ENCODE data around the gene FANCG.

The FANCG gene

DNA sequence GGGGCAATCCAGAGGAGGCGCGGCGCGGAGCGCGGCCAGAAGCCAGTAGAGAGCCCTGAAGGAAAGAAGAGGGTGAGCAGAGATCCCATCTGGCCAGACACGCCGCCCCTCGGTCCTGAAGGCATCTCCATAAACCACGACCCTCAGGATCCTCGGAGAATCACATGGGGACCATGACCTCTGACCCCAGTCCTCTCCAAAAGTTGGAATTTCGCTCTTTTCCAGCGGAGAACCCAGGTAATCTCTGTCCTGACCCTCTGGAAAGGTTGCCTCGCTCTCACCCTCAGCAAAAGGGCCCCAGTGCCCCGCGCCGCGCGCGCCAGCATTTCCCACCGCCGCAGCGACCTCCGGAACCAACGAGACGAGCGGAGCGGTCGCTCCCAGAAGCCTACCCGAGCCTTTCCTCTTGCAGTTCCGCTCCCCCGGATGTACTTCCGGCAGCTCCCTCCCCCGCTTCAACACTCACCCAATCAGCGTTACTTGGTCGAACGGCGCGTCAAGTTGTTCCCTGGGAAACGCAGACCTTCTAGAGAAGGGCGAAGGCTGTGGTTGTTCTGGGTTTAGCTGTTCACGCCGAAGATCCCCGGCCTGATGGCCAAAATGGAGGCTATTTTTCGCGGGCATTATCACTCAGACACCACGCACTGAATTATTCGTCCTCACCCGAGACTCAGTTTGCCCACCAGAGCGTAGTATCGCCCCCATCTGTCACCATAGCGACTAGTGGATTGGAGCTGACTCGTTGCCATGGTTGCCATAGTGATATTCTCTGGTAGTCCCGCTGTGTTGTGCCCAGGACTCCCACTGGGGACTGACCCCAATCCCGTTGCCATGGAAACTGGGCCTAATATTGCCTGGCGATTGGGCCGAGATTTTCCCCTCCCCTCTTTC is 23.3 kb upstream of the FANCG start, which contains the start of gene STOML2:
STOML2 (minus strand) TSS at position 363 of the 891 bp plus-strand sequence; CDS start at position 326, 37 bp downstream.
- peak; percentile 97 for DNase-seq

DNA sequence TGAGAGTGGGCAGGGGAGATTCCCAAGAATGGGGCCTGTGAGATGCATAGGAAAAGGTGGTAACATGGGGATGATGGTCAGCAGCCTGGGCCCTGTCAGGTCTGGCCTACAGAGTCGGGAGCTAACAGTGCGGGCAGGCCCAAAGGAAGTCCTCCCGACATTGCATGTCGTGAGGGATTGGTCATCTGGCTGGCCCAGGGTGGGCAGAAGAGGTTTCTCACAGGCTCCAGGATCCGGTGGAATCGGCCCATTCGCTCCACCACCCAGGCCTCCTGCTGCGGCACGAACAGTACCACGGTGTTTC is 22.7 kb upstream of the FANCG start:
- peak; percentile 37 for DNase-seq

DNA sequence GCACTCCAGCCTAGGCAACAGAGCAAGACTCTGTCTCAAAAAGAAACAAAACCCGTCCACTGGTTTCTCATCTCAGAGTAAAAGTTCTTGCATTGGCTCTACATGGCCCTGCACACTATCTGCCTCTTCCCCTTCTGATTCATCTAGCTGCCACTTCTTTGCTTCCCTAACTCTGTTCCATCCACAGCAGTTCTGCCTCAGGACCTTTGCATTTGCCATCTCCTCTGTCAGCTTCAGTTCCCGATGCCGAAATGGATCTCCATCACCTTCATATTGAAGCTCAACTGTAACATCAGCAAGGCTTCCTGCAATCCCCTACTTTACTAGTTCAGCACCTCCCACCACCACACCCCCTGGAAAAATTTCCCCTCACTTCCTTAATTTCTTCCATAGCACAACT is 17.8 kb upstream of the FANCG start:
- no peak for DNase-seq

DNA sequence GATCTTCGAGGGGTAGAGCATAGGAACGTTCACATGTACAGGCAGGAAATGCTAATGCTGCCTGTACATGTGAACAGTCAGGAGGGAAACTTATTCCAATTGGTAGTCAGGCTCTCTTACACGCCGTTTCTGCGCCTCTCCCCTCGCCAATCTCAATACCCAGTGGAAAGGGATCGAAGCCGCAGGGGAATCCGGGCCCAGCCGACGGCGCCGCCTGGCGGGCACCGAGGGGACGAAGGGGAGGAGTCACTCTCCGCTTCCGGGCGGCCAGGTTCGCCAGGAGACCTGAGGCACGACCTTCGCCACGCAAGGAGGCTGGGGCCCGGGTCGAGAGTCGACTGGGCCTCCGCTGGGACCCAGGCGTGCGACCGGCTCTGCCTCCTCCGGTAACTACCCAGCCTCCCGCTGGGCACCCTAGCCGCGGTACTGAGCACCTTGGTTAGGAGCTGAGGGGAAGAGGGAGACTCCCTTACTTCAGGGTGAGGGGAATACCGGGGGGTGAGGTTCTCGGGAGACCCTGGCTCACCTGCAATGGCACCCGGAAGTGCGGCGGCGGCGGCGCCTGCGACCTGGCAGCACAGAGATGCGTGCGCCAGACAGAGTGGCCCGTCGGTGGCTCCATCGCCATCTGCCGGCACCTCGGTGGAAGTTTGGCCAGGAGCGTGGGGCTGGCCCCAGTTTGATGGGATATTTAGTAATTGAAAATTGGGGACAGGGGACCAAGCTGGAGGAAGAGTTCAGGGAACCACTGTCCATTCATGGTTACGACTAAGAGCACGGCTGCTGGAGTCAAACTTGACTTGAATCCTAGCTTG is 16.5 kb upstream of the FANCG start, which contains the start of gene PIGO:
PIGO (minus strand) TSS at position 557 of the 815 bp plus-strand sequence. CDS start 1,026 bp downstream, outside the sequence.
- DNase-seq: peak; percentile 92

DNA sequence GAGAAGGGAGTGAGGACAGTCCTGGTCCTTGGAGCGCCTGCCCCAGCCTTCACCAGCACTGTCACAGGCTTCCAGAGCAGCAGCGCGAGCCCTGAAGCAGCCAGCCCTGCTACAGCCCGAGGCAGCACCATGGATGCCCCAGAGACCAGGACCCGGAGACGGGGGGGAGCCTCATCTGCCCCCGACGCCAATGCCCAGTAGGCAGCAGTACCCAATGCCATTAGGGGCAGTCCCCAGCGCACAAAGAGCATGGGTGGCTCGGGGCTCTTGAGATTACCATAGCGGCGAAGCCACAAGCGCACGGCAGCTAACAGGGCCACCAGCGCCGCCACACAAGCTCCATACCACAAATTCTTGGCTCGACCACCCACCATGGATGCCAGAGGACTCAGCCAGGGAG is 11.8 kb upstream of the FANCG start:
- DNase-seq: no peak

DNA sequence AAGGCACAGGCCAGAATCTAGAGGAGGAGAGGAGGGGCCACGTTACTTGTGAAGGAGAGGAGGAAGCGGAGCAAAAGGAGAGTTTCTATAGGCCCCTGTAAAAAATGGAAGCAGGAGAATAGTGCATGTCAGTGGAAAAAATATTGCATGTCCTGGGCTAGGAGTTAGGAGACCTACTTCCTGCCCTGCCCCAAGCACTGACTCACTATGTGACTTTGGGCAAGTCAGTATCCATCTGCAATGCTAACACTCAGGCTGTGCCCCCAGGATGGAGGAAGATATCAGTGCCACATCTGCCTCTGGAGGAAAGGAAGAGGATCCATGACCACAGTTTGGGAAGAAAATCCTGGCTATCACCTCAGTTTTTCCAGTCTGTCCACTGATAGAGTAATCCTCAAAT is 9.7 kb upstream of the FANCG start:
- no peak for DNase-seq

DNA sequence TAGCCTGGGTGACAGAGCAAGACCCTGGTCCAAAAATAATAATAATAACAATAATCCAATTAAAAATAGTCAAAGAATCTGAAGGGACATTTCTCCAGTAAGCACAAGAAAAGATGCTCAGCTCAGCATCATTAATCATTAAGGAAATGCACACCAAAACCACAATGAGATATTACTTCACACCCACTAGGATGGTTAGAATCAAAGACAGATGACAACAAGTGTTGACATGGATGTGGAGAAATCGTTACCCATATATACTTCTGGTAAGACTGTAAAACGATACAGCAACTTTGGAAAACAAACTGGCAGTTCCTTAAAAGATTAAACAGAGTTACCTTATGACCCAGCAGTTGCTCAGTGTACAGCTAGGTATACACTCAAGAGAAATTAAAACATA is 5.3 kb upstream of the FANCG start:
- DNase-seq: no peak

DNA sequence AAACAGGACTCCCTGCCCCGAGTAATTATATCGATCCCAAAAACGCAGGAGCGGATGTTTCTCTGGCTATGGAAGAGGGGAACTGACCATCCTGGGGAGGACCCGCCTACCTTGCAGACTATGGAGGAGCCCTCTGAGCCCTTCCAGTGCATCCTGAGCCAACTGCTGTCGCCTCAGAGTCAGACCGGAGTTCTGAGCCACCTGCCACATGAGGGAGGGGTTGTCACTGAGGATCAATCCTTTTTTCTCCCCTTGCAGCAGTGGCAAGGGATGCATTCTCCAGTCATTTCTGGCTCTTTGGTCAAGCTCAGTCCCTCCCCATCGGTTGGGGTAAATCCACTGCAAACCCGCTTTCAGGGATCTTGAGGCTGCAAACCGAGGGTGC is 709 bp downstream of the FANCG start:
- DNase-seq: peak; percentile 37

DNA sequence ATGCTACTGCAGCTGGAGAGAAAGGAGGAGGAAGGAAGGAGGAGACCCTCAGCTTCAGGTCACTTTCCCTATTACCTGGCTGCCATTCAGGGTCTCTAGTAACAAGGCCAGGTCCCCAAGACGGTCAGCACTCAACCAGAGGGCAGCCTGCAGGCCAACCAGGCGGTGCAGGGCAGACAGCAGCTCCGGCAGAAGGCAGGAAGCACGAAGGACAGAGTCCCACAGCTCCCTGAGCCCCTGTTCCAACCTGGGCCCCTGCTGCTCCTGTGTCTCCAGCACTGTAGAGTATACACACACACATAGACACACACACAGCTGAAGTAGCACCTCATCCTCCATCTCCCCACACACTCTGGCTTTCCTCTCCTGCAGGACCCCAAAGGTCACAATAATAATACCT is 1.7 kb downstream of the FANCG start:
- no peak for DNase-seq

DNA sequence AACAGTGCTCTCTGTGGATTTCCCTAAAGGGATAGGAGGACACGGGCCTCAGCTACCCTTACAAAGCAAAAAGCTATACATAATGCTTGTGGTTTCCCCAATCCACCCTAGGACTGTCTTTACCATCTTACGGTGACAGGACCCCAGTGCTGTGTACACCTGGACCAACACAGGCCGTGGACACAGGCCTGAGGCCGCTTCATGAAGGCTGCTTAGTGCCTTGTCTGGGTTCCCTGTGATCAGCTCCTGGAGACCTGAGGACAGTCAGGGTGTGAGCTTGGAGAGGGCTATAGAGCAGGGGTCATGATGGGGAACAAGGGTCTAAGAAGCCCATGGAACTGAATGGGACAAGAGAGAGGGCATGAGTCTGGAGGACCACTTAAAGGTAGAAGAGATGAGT is 2.9 kb downstream of the FANCG start:
- no peak for DNase-seq

DNA sequence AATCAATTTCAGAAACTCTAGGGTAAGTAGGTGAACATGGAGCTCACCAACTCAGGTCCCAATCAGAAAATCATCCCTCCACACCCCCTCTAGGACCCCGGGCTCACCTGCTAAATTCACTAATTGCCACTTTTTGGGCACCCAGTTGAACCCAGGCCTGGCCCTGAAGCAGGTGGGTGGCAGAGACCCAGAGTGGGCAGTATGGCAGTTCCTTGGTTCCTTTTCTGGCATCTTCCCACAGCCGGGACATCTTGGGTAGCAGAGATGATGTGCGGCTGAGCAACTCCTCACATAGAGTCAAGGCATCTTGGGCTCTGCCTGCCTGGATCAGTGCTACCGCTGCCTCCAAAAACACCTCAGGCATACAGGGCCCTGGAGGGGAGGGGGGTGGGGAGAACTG is 4.4 kb downstream of the FANCG start:
- no peak for DNase-seq

DNA sequence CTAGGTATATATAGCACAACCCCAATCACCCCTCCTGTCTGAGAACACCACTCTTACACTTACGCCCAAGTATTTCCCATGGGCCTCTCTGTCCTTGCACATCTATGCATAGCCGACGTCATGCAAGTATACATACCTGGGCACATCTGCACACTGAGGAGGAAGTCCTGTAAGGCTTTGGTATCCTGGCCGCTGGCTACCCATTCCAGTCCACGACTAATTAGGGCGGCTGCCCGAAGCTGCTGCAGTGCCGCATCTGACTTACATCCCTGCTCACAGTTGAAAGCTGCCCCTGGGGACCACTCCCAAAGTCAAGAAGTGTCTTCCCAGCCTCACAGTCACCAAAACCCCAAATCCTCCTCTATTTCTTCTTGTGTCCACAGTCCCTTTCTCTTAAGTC is 5.0 kb downstream of the FANCG start:
- DNase-seq: no peak

DNA sequence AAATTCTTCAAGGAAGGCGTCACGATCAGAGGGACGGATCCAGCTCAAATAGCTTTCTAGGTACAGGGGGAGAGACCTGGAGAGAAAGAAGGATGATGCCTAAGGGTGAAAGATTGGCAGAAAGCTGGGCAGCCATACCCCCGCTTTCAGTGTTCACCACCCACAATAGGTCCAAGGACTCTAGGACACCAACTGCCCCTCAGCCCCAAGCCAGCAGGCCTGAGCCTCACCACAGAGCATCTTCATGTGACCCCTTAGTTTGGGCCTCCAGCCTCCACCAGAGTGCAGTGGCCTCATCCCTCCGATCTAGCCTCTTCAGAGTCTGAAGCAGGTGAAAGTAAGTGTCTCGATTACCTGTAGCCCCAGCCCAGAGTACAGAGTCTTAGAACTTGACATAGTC is 5.6 kb downstream of the FANCG start:
- no peak for DNase-seq

DNA sequence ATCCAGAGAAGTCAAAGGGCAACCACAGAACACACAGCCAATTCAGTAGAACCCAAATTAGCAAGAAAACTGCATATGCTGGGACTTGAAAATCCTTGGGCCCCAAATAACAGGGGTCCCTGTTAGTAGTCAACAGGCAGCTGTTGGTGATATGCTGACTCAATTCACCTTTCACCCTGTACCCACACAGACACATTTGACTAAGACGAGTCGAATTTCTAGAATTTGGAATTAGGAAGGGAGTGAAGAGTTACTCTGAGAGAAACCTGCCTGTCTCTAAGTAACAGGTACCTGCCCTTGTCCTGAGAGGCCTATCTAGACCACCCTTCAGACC is 6.5 kb downstream of the FANCG start:
- no peak for DNase-seq

DNA sequence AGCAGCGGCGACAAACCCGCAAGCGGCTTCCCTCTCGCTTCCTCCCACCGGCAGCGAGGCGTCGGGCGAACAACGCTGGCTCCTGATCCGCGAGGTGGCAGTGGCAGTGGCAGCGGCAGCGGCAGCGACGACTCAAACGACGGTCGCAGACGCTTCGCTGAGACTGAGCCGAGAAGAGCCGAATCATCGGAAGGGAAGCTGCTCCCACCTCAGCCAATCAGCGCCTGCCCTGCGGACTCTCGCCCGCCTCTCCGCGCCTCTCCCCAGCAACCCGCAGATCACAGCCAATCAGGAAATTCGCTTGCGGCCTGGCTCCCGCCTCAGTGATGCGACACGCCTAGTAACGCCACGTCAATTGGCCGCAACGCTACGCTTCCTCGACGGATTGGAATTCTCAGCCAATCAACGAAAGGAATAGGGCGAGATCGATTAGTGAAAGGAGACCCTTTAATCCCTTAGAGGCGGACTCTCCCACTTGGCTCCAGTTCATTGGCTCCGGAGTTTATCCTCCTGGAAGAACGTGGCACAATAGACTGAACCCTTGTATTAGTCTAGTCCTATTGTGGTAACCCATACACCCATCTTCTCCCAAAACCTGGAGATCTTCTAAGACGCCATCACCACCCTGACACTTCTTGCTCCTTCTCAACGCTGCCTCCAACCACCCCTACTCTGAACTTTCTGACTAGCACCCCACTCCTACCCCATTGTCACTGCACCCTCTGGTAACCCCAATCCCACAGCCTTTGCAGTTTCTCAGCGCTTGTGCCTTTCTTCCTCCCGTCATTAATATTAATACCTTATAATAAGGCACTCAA is 7.1 kb downstream of the FANCG start, which contains the start of gene VCP:
VCP (minus strand) TSS at position 165 of the 818 bp plus-strand sequence. CDS start 272 bp downstream, outside the sequence.
- peak; percentile 98 for DNase-seq

DNA sequence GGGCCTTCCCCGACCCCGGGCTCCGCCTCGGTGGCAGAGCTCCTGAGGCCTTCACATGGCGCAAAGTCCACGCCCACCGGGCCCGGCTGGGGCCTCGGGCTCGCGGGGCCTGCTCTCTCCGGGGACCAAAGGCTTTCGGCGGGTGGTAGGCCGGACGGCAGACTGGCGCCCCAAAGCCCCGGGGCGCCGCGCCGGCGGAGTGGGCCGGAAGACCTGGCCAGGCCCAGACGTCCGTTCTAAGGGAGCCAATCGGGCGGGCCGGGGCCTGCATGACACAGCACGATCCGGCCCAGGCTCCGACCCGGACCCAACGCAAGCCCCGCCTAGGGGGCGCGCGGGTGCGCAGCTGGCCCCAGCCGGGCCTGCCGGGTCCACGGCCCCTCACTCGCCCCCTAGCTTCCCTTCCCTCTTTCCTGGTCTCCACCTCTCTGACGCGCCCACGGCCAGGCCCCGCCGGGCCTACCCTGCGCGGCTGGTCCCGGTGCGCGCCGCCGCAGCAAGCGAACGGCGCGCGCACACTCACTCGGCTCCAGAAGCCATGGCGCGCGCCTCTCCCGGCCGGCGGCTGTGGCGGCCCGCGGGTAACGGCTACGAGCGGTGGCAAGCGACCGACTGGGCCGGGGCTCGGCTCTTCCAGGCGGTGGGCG is 7.8 kb downstream of the FANCG start:
- DNase-seq: peak; percentile 83

DNA sequence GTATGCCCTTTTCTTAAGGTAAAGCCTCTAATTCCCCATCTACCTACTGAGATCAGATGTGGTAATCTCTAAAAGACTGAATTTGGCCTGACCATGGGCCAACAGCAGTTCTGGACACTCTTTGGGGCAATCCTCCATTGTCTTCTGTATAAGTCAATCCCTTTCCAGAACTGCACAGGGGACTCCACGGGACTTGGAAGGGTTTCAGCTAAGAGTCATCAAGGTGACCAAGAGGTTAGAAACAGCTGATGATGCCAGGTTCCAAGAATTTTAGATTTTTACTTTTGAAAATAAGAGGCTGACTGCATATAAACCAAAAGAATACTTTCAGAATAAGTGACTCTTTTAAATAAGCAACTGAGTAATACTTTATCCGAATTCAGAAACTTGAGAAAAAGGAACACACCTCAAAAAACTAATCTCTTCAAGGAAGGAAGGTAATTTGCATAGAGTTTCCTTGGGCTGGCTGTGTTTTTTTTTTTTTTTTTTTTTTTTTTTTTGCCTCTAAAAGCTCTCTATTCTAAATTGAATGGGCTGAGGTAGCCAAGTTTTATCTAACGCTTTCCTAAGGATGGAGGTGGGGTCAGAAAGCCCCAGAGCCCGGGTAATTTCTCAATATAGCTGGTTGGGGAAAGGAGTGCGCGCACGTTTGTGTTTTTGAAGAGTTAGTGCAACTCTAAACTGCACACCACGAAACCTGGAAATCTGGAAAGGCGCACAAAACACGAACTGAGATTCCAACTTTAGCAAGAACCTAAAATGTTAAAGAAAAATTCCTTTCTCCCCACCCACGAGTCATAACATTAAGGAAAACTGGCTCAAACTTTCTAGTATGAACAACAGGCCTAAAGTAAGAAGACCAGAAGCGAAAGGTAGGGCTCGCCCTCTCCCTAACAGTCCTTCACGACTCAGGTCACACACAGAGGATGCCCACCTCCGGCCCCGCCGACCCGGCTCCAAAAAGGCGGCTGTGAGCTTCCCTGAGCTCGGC is 8.6 kb downstream of the FANCG start:
- no peak for DNase-seq

DNA sequence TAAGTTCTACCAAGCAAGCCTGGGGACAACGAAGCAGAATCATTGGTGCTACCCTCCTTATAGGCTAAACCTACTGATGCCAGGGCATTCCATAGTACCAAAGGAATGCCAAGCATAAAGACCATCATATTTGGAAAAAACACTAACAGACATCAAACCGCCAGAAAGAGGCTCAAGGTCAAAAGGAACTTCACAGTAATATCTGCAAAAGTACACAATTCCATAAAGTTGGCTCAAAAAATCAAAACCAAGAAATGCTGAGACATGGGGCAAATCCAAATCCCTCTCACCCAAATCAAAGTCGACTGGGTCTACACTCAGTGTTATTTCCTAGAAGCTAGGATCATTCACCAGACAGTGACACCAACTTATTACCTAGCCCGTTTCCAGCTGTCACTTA is 10.7 kb downstream of the FANCG start:
- DNase-seq: no peak

DNA sequence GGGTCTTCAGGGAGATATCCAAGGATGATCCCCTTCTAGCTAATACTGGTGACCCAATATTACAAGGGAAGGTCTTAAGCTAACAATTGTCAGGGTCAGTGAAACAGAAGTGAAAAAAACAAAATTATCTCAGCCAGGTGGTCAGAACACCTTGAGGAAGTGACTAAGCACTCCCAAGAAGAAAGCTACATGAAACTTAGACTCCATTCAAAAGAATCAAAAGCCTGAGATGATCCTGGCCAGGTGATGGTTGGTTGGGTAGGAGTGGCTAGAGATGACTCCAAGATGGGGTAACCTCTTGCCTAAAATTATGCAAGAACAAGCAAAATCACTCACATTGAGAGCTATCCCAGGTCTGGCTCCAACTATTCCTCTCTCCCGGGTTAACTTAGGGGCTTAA is 12.7 kb downstream of the FANCG start:
- no peak for DNase-seq

DNA sequence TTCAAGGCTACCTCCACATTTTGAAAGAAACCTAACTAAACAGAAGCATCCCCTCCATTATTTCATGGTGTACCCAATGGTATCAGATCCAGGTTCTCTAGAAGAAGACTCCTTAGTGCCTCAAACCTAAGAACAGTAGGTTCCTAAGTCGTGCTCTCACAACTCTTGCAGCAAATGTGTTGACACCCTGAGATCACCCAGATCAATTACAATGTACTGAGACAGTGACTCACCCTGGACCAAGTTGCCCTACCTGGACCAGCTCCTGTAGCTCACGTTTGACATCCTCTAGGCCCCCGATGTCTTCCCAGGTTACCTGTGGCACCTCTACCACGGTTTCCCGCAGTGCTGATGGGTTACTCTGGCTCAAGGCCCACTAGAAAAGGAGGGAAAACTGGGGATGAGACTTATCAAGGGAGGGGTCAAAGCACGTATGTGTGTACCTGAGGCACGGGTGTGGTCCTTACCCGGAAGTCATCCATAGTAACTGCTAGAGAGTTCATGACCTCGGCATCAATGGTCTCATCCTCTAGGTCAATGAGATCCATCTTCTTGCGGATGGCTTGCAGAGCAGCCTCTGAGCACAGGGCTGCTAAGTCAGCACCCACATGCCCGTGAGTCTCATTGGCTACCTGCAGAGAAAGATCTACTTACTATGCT is 19.1 kb downstream of the FANCG start:
- DNase-seq: no peak

DNA sequence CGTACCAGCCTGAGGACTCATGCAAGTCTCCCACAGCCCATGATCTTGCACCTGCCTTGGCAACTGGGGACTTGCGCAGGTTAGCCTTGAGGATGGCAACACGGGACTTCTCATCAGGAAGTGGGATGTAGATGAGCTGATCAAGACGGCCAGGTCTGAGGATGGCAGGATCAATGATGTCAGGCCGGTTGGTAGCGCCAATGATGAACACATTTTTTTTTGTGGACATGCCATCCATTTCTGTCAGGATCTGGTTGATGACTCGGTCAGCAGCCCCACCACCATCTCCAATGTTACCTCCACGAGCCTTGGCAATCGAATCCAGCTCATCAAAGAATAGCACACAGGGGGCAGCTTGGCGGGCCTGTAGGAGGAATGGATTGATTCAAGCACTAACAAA is 20.3 kb downstream of the FANCG start:
- DNase-seq: no peak
